Small intestine (tissue), 7 donors: ENCODE measurements around the gene MTMR1. TPM values are rescaled to one million over a fixed set of nuclear protein-coding genes. Genes with fewer than 3 reads are reported as not detected.
A peak's percentile ranks its signal among the peaks of the same experiment; 100 is the strongest.

Source experiments
- DNase-seq, 2 donors: peaks; one replicate each; pipeline versions ENCODE4 v3.0.0 to v3.0.0-alpha.2; 2013
- FAIRE-seq: peaks from 2 replicates; lab custom pipeline; 2012; peaks lifted over from hg19 to GRCh38; lab: Jason Lieb, UNC
- H3K27ac ChIP-seq, 3 donors: one replicate each; pipeline ENCODE4 v1.5.1; 2013; ENCODE audit warnings: low read length in 2 of 3, mild to moderate bottlenecking in 2 of 3, control low read depth in 1 of 3, inconsistent platforms in 1 of 3, low read depth in 1 of 3, moderate library complexity in 1 of 3
- H3K27me3 ChIP-seq, 3 donors: one replicate each; pipeline ENCODE4 v1.6.1; 2013; ENCODE audit warnings: low read length in 3 of 3, inconsistent platforms in 1 of 3; ENCODE audit not compliant: control insufficient read depth in 3 of 3, insufficient read depth in 3 of 3
- H3K36me3 ChIP-seq, 3 donors: one replicate each; pipeline ENCODE4 v1.6.1; 2013; ENCODE audit warnings: low read length in 3 of 3, inconsistent platforms in 1 of 3, low read depth in 1 of 3, mild to moderate bottlenecking in 1 of 3, moderate library complexity in 1 of 3; ENCODE audit not compliant: control insufficient read depth in 3 of 3, insufficient read depth in 2 of 3
- H3K4me1 ChIP-seq, 3 donors: one replicate each; pipeline ENCODE4 v1.6.1; 2013; ENCODE audit warnings: low read length in 2 of 3, inconsistent platforms in 1 of 3, low read depth in 1 of 3, mild to moderate bottlenecking in 1 of 3, moderate library complexity in 1 of 3; ENCODE audit not compliant: control insufficient read depth in 3 of 3, insufficient read depth in 2 of 3
- H3K4me3 ChIP-seq, 3 donors: one replicate each; pipeline ENCODE4 v1.5.1; 2013; ENCODE audit warnings: low read length in 3 of 3, control low read depth in 1 of 3, inconsistent platforms in 1 of 3, low read depth in 1 of 3, mild to moderate bottlenecking in 1 of 3, moderate library complexity in 1 of 3
- H3K9me3 ChIP-seq, 2 donors: one replicate each; pipeline ENCODE4 v1.6.1; 2013; ENCODE audit warnings: low read depth in 1 of 2, low read length in 1 of 2; ENCODE audit not compliant: control insufficient read depth in 2 of 2, insufficient read depth in 1 of 2
- WGBS, 3 donors: extraction: QIAGEN DNeasy Blood & Tissue Kit; methylation state at CpG; one replicate each; pipeline ENCODE4 v1.1.7; 2013; 5-methylcytosine and 5-hydroxymethylcytosine counted together
- polyA plus RNA-seq, 4 donors: library from polyadenylated mRNA; stranded (reverse) in 3 of 4; unstranded in 1 of 4; fragments of 200-250 nt in 3 of 4; fragments of 120-200 nt in 1 of 4; gene quantifications; one replicate each; pipeline versions ENCODE4 v1.2.1 to v1.2.3, GENCODE V29; 2013
- donor health status: healthy with polysubstance abuse.
- donor health status: control.
- donor health status: control.
- donor health status: Bipolar disorder and iron deficiency.
- donor health status: healthy.

The MTMR1 gene
- polyA plus RNA-seq, 4 donors: 5.6 to 18.1 (median 6.4) TPM

GRCh38 chrX:150761819-150762216, 68.6 kb downstream of the MTMR1 start:
- no peak for FAIRE-seq
- WGBS, 3 donors: 88 to 92% (median 88%) methylated on average over 8 of the region's 8 CpGs

DNA sequence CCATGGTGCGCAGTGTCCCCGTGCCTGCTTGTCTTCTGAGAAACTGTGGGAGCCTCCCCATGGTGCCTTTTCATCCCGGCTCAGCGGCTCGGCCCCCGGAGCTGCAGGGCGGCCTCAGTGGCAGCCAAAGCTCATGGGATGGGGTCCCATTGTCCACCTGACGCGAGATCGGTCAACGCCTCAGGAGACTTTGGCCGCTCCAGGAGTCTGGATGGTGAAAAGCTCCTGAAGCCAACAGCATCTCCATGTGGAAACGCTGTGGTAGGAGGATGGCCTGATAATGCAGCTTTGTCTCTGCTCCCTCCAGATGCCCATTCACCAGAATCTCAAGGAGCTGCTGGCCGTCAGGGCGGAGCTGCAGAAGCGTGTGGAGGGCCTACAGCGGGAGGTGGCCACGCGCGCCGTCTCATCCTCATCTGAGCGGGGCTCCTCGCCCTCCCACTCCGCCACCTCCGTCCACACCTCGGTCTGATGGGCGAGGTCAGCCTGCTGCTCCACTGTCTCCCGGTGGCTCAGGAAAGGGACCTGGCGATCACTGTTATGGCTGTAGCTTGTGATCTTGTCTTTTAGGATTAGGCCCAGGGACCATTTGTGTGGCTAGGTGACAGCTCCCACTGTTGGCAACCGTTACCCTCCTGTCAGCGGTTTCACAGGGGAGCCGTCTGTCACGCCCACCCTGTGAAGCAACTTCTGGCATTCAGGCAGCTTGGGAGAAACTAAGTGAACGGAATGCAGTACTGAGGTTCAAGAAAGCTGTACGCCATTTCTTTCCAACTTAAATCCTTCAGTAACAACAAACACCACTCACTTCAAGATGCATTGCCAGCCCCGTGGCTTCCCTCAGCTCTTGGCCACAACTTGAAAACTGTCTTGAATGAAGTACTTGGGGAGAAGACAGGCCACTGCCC, 69.3 kb downstream of the MTMR1 start:
- H3K9me3 ChIP-seq: no peaks in the 10 kb centered on the region
- H3K4me3 ChIP-seq: no peak overlapping the region
- H3K27ac ChIP-seq: no peak overlapping the region
- 90 to 93% (median 90%) methylated on average over 29 to 36 of the region's 36 CpGs for WGBS, 3 donors
- peaks cover 0 to 46% (median 0%) of the 10 kb centered on the region in 3 donors for H3K36me3 ChIP-seq
- no peaks in the 10 kb centered on the region for H3K27me3 ChIP-seq
- DNase-seq (no peak), FAIRE-seq (no peak)
- no peaks in the 10 kb centered on the region for H3K4me1 ChIP-seq

More at GRCh38 chrX:150761819-150762216, 68.6 kb downstream of the MTMR1 start:
- no peaks in the 10 kb centered on the region for H3K27me3 ChIP-seq
- H3K27ac ChIP-seq: no peak overlapping the region
- H3K9me3 ChIP-seq: no peaks in the 10 kb centered on the region
- H3K36me3 ChIP-seq: peaks cover 1 to 46% (median 2%) of the 10 kb centered on the region in 3 donors
- H3K4me1 ChIP-seq: no peaks in the 10 kb centered on the region
- no peak overlapping the region for H3K4me3 ChIP-seq
- no peak for DNase-seq

DNA sequence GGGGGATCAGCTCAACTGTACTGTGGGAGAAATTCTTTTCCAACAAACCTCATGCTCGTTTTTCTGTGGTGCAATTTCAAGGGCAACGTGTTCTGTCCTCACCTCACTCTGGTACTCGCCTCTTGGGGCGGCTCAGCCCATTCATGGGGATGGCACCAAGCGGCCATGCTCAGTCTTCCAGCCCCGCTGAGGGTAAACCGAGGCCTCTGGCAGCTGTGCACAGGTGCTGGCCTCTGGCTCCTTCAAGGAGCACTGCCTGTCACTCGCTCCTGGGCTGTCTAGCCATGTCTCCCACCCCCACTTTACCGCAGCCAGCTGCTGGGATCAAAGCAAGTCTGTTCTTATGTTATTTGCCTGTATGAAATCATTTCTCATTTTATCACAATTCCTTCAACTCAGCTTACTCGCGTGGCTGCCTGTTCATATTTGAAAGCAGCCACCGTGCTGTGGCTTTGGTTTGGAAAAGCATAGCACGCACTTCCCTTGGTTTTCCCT, 70.2 kb downstream of the MTMR1 start:
- DNase-seq (no peak), FAIRE-seq (no peak)
- Histone ChIP-seq H3K4me1 (no peaks in the 10 kb centered on the region), H3K27ac (no peak overlapping the region), H3K36me3 (peaks cover 0 to 41% (median 0%) of the 10 kb centered on the region in 3 donors), H3K9me3 (no peaks in the 10 kb centered on the region), H3K4me3 (no peak overlapping the region), H3K27me3 (no peaks in the 10 kb centered on the region)
- WGBS, 3 donors: 86 to 93% (median 91%) methylated on average over 13 of the region's 13 CpGs

DNA sequence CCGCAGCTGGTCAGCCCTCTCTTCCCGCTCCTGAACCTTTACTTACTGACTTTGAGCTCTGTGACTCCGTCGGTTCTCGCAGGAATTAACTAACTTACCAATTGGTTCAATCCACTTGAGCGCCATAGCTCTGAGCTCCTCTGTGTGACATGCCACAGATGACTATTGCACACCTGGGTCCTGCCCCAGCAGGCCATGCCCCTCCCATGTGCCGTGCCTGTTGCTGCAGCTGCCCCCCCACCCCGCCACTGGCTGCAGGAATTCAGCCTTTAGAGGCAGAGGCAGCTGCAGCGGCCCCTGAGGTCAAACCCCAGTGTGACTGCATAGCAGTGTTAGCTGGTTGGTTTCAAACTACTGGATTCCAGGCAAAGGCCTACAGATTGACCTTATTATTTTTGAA, 70.6 kb downstream of the MTMR1 start:
- DNase-seq (no peak), FAIRE-seq (no peak)
- Histone ChIP-seq H3K4me1 (no peaks in the 10 kb centered on the region), H3K27me3 (no peaks in the 10 kb centered on the region), H3K4me3 (no peak overlapping the region), H3K9me3 (no peaks in the 10 kb centered on the region), H3K36me3 (peaks cover 0 to 45% (median 0%) of the 10 kb centered on the region in 3 donors), H3K27ac (no peak overlapping the region)
- 81 to 89% (median 89%) methylated on average over 9 of the region's 9 CpGs for WGBS, 3 donors

DNA sequence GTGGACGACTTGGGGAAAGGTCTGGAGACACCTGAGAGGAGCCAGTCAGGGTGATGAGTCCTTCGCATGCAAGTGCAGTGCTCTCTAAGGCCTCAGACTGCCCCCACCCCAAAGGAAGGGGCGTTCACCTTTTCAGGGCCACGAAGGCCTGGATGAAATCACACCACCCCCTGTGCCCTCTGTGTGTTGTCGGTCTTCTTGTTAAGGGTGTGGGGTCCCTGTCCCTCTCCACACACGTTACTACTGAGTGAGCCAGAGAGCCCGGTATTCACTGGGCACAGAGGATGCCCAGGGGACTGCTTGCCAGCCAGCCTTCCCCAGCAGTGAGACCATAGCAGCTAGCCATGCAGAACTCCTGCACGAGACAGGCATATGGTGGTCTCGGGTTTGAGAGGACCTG, 72.0 kb downstream of the MTMR1 start:
- no peaks in the 10 kb centered on the region for H3K9me3 ChIP-seq
- DNase-seq: no peak
- H3K36me3 ChIP-seq: peaks cover 0 to 46% (median 0%) of the 10 kb centered on the region in 3 donors
- no peaks in the 10 kb centered on the region for H3K27me3 ChIP-seq
- H3K4me1 ChIP-seq: no peaks in the 10 kb centered on the region
- WGBS, 3 donors: 78 to 88% (median 83%) methylated on average over 9 of the region's 9 CpGs
- FAIRE-seq: no peak
- H3K27ac ChIP-seq: no peak overlapping the region
- no peak overlapping the region for H3K4me3 ChIP-seq

DNA sequence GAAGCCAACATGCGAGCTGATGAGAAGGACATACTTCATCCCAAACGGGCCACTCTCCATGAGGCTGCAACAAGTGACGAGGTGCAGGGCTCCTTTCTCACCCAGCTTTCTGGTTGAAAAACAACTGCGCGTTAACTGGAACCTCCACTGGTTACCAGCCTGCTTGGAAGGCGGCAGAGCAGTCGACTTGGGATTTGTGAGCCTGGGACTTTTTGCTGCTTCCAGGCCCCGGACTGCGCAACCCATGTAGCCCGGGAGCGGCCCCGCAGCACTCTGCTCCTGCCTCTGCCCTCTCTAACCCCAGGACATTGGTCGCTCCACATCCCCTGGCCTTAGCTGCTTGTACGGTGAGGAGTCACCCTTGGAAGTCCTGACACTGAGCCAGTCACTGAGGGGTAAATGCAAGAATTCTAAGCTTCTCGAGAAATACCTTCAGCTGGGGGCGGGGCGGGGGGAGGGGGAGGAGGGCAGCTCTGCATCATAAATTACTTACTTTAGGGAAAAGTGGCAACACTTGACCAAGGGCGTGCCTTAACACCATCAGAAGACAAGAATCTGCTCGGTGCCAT, 72.7 kb downstream of the MTMR1 start:
- Histone ChIP-seq H3K9me3 (no peaks in the 10 kb centered on the region), H3K27me3 (no peaks in the 10 kb centered on the region), H3K27ac (no peak overlapping the region), H3K4me3 (no peak overlapping the region), H3K4me1 (no peaks in the 10 kb centered on the region), H3K36me3 (peaks cover 0 to 53% (median 0%) of the 10 kb centered on the region in 3 donors)
- 89 to 92% (median 91%) methylated on average over 16 to 19 of the region's 19 CpGs for WGBS, 3 donors
- FAIRE-seq (no peak), DNase-seq (no peak)

- Histone ChIP-seq H3K36me3 (peaks cover 0 to 50% (median 0%) of the 10 kb centered on the region in 3 donors), H3K27ac (no peak overlapping the region), H3K4me1 (no peaks in the 10 kb centered on the region), H3K27me3 (no peaks in the 10 kb centered on the region), H3K4me3 (no peak overlapping the region), H3K9me3 (no peaks in the 10 kb centered on the region)
- DNase-seq (no peak), FAIRE-seq (no peak)
- WGBS, 3 donors: 81 to 90% (median 86%) methylated on average over 8 to 13 of the region's 13 CpGs
Measured at GRCh38 chrX:150766351-150767044, 73.3 kb downstream of the MTMR1 start.

DNA sequence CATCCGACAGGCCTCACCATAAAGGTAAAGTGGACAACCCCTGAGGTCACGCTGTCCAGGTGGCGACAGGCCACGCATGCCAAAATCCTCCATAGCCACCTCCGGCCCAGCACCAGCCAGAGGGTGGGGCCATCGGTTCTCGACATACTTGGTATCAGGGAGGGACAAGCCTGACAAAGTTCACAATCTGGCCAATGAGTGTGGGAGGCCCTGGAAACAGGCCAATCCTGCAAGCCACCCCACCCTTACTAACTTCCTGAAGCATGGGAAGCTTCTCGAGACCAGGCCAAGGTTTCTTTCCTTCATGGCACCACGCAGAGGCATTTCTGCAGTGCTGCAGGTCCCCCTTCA, 73.8 kb downstream of the MTMR1 start:
- 56 to 70% (median 68%) methylated on average over 9 of the region's 9 CpGs for WGBS, 3 donors
- Histone ChIP-seq H3K27ac (no peak overlapping the region), H3K4me1 (no peaks in the 10 kb centered on the region), H3K9me3 (no peaks in the 10 kb centered on the region), H3K4me3 (no peak overlapping the region), H3K27me3 (no peaks in the 10 kb centered on the region), H3K36me3 (peaks cover 0 to 50% (median 0%) of the 10 kb centered on the region in 3 donors)
- DNase-seq (peak in 1 of 2 donors; percentile 43), FAIRE-seq (no peak)
